MCF 10A (cell line): ENCODE measurements around the gene DUSP22. TPM values are rescaled to one million over a fixed set of nuclear protein-coding genes. Genes with fewer than 3 reads are reported as not detected.
A peak's percentile ranks its signal among the peaks of the same experiment; 100 is the strongest.

Source experiments
- BruUV-seq: library from RNA; stranded (reverse); fragments of 400-500 nt; replicated peaks from 2 replicates; lab custom pipeline; 2021; lab: Mats Ljungman, UMichigan
- CTCF ChIA-PET: fragments of 300-600 bp; sonication (Branson Sonifier 250); formaldehyde crosslinking; extraction: SDS; loops from one replicate; lab custom pipeline; 2021; ENCODE audit warnings: antibody characterized with exemption, inconsistent platforms; lab: Yijun Ruan, JAX
- POLR2A ChIA-PET: fragments of 300-600, 350-650 bp; sonication (Branson Sonifier 250); formaldehyde crosslinking; extraction: SDS; loops from one replicate; lab custom pipeline; 2020; ENCODE audit warnings: antibody characterized with exemption, inconsistent platforms; lab: Yijun Ruan, JAX
- DNase-seq: peaks from one replicate; pipeline ENCODE4 v3.0.0-alpha.2; 2018; ENCODE audit not compliant: unreplicated experiment
- H3K27ac Mint-ChIP-seq: one replicate; pipeline ENCODE4 v1.8.0; 2022; ENCODE audit warnings: mild to moderate bottlenecking, low read depth, mixed read lengths; ENCODE audit not compliant: unreplicated experiment
- H3K27me3 Mint-ChIP-seq: one replicate; pipeline ENCODE4 v1.8.0; 2022; ENCODE audit warnings: mixed read lengths; ENCODE audit not compliant: insufficient read depth, unreplicated experiment
- H3K36me3 Mint-ChIP-seq: one replicate; pipeline ENCODE4 v1.8.0; 2022; ENCODE audit warnings: mild to moderate bottlenecking, moderate library complexity, mixed read lengths; ENCODE audit not compliant: insufficient read depth, unreplicated experiment
- H3K4me1 Mint-ChIP-seq: one replicate; pipeline ENCODE4 v1.8.0; 2022; ENCODE audit warnings: mixed read lengths; ENCODE audit not compliant: insufficient read depth, unreplicated experiment
- H3K4me3 Mint-ChIP-seq: one replicate; pipeline ENCODE4 v1.8.0; 2022; ENCODE audit warnings: mild to moderate bottlenecking, moderate library complexity, mixed read lengths; ENCODE audit not compliant: unreplicated experiment
- H3K9me3 Mint-ChIP-seq: one replicate; pipeline ENCODE4 v1.8.0; 2022; ENCODE audit warnings: mixed read lengths; ENCODE audit not compliant: unreplicated experiment
- intact Hi-C: fragments of 100-400 bp; cut with micrococcal nuclease; formaldehyde crosslinking; loops from 2 replicates; pipeline ENCODE4 v1.14.1; 2022
- total RNA-seq: library from RNA; stranded (reverse); gene quantifications from 2 replicates; pipeline ENCODE4 v1.2.3, GENCODE V29; 2022
- TF ChIP-seq, protein P1 (sequence below): fragments of 200-600 bp; IDR thresholded peaks from one replicate; pipeline ENCODE4 v1.8.0; 2022; ENCODE audit warnings: antibody characterized with exemption, mild to moderate bottlenecking; ENCODE audit not compliant: unreplicated experiment

The DUSP22 gene
- total RNA-seq, 1 experiment from 2014 or later = 29.4 TPM

DNA sequence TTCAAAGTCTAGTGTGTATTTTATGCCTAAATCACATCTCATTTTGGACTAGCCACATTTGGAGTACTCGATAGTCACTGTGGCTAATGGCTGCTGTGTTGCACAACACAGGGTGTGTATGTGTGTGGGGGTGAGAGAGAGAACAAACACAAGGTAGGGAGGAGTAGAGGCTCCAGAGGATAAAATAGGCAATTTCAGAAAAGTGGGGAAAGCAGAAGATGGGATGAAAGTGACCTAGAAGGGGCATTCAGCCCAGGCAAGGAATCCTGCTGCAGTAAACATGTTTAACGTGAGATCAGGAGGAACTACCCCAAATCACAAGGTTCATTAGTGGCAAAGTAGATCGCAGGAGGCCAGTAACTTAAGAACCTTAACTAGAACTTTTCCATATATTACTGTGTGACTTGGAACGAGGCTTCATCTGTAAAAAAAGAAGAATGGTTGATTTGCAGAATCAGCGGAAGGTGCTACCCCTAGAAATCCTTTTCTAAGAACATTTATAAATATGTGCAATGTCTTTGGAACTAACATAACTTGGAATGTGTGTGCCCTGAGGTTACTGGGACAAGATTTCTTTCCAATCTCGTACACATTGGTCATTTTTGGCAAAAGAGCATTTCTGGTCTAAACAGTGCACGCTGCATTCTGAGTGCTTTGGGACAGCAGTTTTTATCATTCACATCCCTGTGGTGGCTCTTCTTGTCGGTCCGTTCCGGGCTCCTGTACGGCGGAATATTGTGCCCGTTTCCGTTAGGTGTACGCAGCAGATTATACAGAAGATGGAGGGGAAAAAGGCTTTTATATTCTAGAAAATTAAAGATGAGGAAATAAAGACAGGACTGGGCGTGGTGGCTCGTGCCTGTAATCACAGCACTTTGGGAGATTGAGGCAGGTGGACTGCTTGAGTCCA, 2.6 kb downstream of the DUSP22 start:
- BruUV-seq = no TSS peak
- DNase-seq = peak; percentile 68
- no peaks in the 10 kb centered on the region for H3K27me3 Mint-ChIP-seq
- POLR2A ChIA-PET = interaction anchor here (0.7 to 2.6 kb wide), 5 partner anchors 18 to 78 kb away, joined by 3 to 22 read pairs (median 4); no protein-coding TSS in a partner anchor
- TF ChIP-seq, protein P1, sequence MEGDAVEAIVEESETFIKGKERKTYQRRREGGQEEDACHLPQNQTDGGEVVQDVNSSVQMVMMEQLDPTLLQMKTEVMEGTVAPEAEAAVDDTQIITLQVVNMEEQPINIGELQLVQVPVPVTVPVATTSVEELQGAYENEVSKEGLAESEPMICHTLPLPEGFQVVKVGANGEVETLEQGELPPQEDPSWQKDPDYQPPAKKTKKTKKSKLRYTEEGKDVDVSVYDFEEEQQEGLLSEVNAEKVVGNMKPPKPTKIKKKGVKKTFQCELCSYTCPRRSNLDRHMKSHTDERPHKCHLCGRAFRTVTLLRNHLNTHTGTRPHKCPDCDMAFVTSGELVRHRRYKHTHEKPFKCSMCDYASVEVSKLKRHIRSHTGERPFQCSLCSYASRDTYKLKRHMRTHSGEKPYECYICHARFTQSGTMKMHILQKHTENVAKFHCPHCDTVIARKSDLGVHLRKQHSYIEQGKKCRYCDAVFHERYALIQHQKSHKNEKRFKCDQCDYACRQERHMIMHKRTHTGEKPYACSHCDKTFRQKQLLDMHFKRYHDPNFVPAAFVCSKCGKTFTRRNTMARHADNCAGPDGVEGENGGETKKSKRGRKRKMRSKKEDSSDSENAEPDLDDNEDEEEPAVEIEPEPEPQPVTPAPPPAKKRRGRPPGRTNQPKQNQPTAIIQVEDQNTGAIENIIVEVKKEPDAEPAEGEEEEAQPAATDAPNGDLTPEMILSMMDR = no peak
- intact Hi-C loops = loop anchor here (5.0 to 10.0 kb wide), 2 partner anchors 90 to 257 kb away; no protein-coding TSS in a partner anchor
- H3K36me3 Mint-ChIP-seq = peaks cover 6% of the 10 kb centered on the region
- peak overlapping the region; percentile 96 for H3K27ac Mint-ChIP-seq
- CTCF ChIA-PET = interaction anchor here (1.0 to 1.1 kb wide), 2 partner anchors 78 to 106 kb away, joined by 3 to 5 read pairs; no protein-coding TSS in a partner anchor
- peaks cover 39% of the 10 kb centered on the region for H3K4me1 Mint-ChIP-seq
- peak overlapping the region; percentile 91 for H3K4me3 Mint-ChIP-seq
- H3K9me3 Mint-ChIP-seq = no peaks in the 10 kb centered on the region

DNA sequence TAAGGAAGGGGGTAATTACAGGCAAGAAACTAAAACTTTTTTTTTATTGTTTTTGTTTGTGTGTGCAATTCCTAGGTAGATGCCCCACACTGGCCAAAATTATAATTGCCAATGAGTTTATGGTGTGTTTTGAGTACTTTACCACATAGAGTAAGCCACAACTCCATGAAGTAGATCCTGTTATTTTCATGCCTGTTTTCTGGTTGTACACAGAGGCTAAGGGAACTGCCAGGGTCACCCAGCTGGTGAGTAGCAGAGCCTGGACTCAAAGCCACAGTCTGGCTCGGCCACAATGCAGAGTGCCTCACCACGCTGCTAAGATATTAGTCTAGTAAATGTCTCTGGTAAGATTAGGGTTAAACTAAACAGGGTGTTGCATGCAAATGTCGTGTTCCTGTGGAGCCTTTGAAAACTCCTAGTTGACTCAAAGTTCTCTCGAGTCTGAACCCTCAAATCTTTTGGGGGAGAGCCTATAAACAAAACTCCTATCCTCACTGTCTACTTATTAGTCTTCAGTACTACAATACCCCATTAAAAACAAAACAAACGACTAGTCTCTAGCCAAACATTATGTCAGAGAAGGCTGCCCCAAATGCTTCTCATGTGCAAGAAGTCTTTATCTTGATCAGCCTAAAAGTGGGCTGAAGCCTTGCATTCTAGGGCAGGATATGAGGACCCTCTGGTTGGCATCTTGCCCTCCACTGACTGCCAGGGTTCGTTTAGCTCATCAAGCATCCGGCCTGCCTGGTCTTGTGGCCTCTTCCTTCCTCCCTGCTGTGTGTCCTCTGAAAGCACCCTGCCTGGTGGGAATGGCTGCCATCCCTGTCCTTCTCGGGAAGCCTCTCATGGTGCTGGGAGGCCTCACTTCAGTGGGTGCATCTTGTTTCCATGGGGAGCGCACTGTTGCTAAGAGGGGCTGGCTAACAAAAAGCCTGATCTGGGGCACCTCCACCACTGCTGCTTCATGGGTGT, 4.2 kb downstream of the DUSP22 start:
- TF ChIP-seq, protein P1 = no peak
- H3K27ac Mint-ChIP-seq = peak overlapping the region; percentile 68
- no TSS peak for BruUV-seq
- H3K4me3 Mint-ChIP-seq = no peak overlapping the region
- POLR2A ChIA-PET = interaction anchor here (0.7 to 1.9 kb wide), 5 partner anchors 10 to 80 kb away, joined by 4 to 5 read pairs (median 4); no protein-coding TSS in a partner anchor
- CTCF ChIA-PET = interaction anchor here (0.6 to 1.3 kb wide), 6 partner anchors 9 to 263 kb away, joined by 3 to 4 read pairs (median 3); no protein-coding TSS in a partner anchor
- peaks cover 24% of the 10 kb centered on the region for H3K4me1 Mint-ChIP-seq
- H3K9me3 Mint-ChIP-seq = no peaks in the 10 kb centered on the region
- intact Hi-C loops = loop anchor here (10.0 kb wide), 1 partner anchor 88 kb away; no protein-coding TSS in a partner anchor
- no peaks in the 10 kb centered on the region for H3K27me3 Mint-ChIP-seq
- peak; percentile 57 for DNase-seq
- H3K36me3 Mint-ChIP-seq = peaks cover 6% of the 10 kb centered on the region

GRCh38 chr6:297571-298232, 5.4 kb downstream of the DUSP22 start:
- Mint-ChIP-seq H3K4me3 (no peak overlapping the region), H3K9me3 (no peaks in the 10 kb centered on the region), H3K27me3 (no peaks in the 10 kb centered on the region), H3K36me3 (peaks cover 6% of the 10 kb centered on the region), H3K4me1 (peaks cover 24% of the 10 kb centered on the region), H3K27ac (no peak overlapping the region)
- ChIA-PET POLR2A (interaction anchor here (1.9 kb wide), 1 partner anchor 81 kb away, joined by 4 read pairs; no protein-coding TSS in a partner anchor), CTCF (interaction anchor here (1.0 kb wide), 1 partner anchor 10 kb away, joined by 4 read pairs; no protein-coding TSS in a partner anchor)
- BruUV-seq = no TSS peak
- no peak for DNase-seq
- TF ChIP-seq, protein P1 = no peak
- intact Hi-C loops = loop anchor here (10.0 kb wide), 1 partner anchor 87 kb away; no protein-coding TSS in a partner anchor
